H1 (cell line): ENCODE results near the gene ERVFRD-1. TPM values are rescaled to one million over a fixed set of nuclear protein-coding genes. Genes with fewer than 3 reads are reported as not detected.

Source experiments
- CTCF ChIA-PET: fragments of 300-600 bp; sonication (Branson Sonifier 250); formaldehyde crosslinking; loops from one replicate; lab custom pipeline; 2021; ENCODE audit not compliant: partially characterized antibody; lab: Charles Lee
- POLR2A ChIA-PET: fragments of 300-600 bp; sonication (Branson Sonifier 250); formaldehyde crosslinking; loops from one replicate; lab custom pipeline; 2021; ENCODE audit warnings: inconsistent platforms; ENCODE audit not compliant: partially characterized antibody; lab: Charles Lee
- DNase-seq, 2 experiments: peaks; one replicate each; pipeline versions ENCODE4 v3.0.0 to v3.0.0-alpha.2; 2010 to 2022; ENCODE audit warnings: low spot score in 2 of 2, low read depth in 1 of 2, mixed read lengths in 1 of 2
- FAIRE-seq: peaks from 2 replicates; lab custom pipeline; 2011; peaks lifted over from hg19 to GRCh38; lab: Jason Lieb, UNC
- H2AFZ ChIP-seq: 2 replicates; pipeline ENCODE4 v1.8.1; 2012; ENCODE audit warnings: low read length, inconsistent platforms
- H2AK5ac ChIP-seq: 2 replicates; pipeline ENCODE4 v1.6.1; 2013; ENCODE audit warnings: low read depth, low read length
- H2BK120ac ChIP-seq: replicated peaks from 2 replicates; pipeline ENCODE3; 2013; ENCODE audit warnings: low read depth, low read length, inconsistent platforms
- H2BK12ac ChIP-seq: 2 replicates; pipeline ENCODE4 v1.6.1; 2013; ENCODE audit warnings: low read depth, low read length
- H2BK15ac ChIP-seq: 2 replicates; pipeline ENCODE4 v1.6.1; 2013; ENCODE audit warnings: low read length
- H2BK20ac ChIP-seq: 2 replicates; pipeline ENCODE4 v1.6.1; 2013; ENCODE audit warnings: low read length
- H2BK5ac ChIP-seq: 2 replicates; pipeline ENCODE4 v1.6.1; 2013; ENCODE audit warnings: low read depth, low read length
- H3K14ac ChIP-seq: 2 replicates; pipeline ENCODE4 v1.6.1; 2013; ENCODE audit warnings: inconsistent platforms; ENCODE audit not compliant: insufficient read length
- H3K18ac ChIP-seq: 2 replicates; pipeline ENCODE4 v1.6.1; 2013; ENCODE audit warnings: low read length; ENCODE audit errors: extremely low read depth
- H3K23ac ChIP-seq: 2 replicates; pipeline ENCODE4 v1.6.1; 2013; ENCODE audit warnings: inconsistent platforms; ENCODE audit not compliant: insufficient read length
- H3K23me2 ChIP-seq: 2 replicates; pipeline ENCODE4 v1.6.1; 2013; ENCODE audit warnings: low read depth, low read length
- H3K27ac ChIP-seq: 2 replicates; pipeline ENCODE4 v1.6.1; 2011; ENCODE audit warnings: low read depth, low read length, inconsistent platforms
- H3K27me3 ChIP-seq, 4 experiments: replicated peaks in 1 of 4; 1 replicate in 1 of 4; 2 replicates in 3 of 4; pipeline versions ENCODE4 v1.6.1 to v1.8.1; 2011 to 2013; ENCODE audit warnings: low read length in 3 of 4, mild to moderate bottlenecking in 3 of 4, inconsistent platforms in 2 of 4, mixed read lengths in 2 of 4, moderate library complexity in 1 of 4; ENCODE audit not compliant: control insufficient read depth in 3 of 4, insufficient read depth in 3 of 4; ENCODE audit errors: extremely low read depth in 1 of 4
- H3K36me3 ChIP-seq, 4 experiments: 2 replicates each; pipeline versions ENCODE4 v1.6.1 to v1.8.1; 2011 to 2013; ENCODE audit warnings: mild to moderate bottlenecking in 4 of 4, low read length in 3 of 4, moderate library complexity in 2 of 4, control low read depth in 1 of 4, inconsistent platforms in 1 of 4; ENCODE audit not compliant: insufficient read depth in 4 of 4, control insufficient read depth in 2 of 4
- H3K4ac ChIP-seq: replicated peaks from 2 replicates; pipeline ENCODE3; 2013; ENCODE audit warnings: low read length, low read depth, mixed read lengths, inconsistent platforms; ENCODE audit not compliant: insufficient read length
- H3K4me1 ChIP-seq, 4 experiments: replicated peaks in 1 of 4; 1 replicate in 1 of 4; 2 replicates in 3 of 4; pipeline versions ENCODE4 v1.6.1 to v1.8.1; 2011 to 2013; ENCODE audit warnings: low read length in 3 of 4, inconsistent platforms in 2 of 4, mixed read lengths in 1 of 4; ENCODE audit not compliant: insufficient read depth in 4 of 4, control insufficient read depth in 3 of 4
- H3K4me2 ChIP-seq, 2 experiments: 2 replicates each; pipeline versions ENCODE4 v1.6.1 to v1.8.1; 2011 to 2013; ENCODE audit warnings: low read depth in 2 of 2, low read length in 2 of 2, control low read depth in 1 of 2, inconsistent platforms in 1 of 2, mild to moderate bottlenecking in 1 of 2; ENCODE audit not compliant: insufficient read depth in 1 of 2
- H3K4me3 ChIP-seq, 4 experiments: fragments of 200-600, 300-600 bp in 1 of 4; sonication (generic), shearing (Covaris generic), sonication (Bioruptor Twin) in 1 of 4; 2 replicates each; pipeline versions ENCODE4 v1.5.1 to v1.8.1; 2011 to 2016; ENCODE audit warnings: low read length in 4 of 4, low read depth in 3 of 4, control low read depth in 2 of 4, inconsistent platforms in 2 of 4, mild to moderate bottlenecking in 2 of 4, mixed read lengths in 1 of 4, moderate library complexity in 1 of 4; ENCODE audit not compliant: insufficient read depth in 2 of 4; ENCODE audit errors: extremely low read depth in 1 of 4
- H3K56ac ChIP-seq: replicated peaks from 2 replicates; pipeline ENCODE3; 2013; ENCODE audit warnings: low read depth, mild to moderate bottlenecking, mixed read lengths, low read length, inconsistent platforms; ENCODE audit not compliant: insufficient read length
- H3K79me1 ChIP-seq: 2 replicates; pipeline ENCODE4 v1.6.1; 2013; ENCODE audit warnings: low read depth, low read length, control low read depth
- H3K79me2 ChIP-seq, 2 experiments: 2 replicates each; pipeline versions ENCODE4 v1.6.1 to v1.8.1; 2012 to 2013; ENCODE audit warnings: low read length in 2 of 2, mild to moderate bottlenecking in 2 of 2, inconsistent platforms in 1 of 2; ENCODE audit not compliant: insufficient read depth in 2 of 2, control insufficient read depth in 1 of 2
- H3K9ac ChIP-seq, 4 experiments: replicated peaks in 1 of 4; 1 replicate in 1 of 4; 2 replicates in 3 of 4; pipeline versions ENCODE4 v1.6.1 to v1.8.1; 2011 to 2013; ENCODE audit warnings: low read depth in 3 of 4, low read length in 3 of 4, control low read depth in 2 of 4, mild to moderate bottlenecking in 2 of 4, moderate library complexity in 2 of 4, inconsistent platforms in 1 of 4; ENCODE audit errors: extremely low read depth in 1 of 4
- H3K9me3 ChIP-seq, 2 experiments: 2 replicates each; pipeline versions ENCODE4 v1.6.1 to v1.8.1; 2012 to 2013; ENCODE audit warnings: mild to moderate bottlenecking in 2 of 2, moderate library complexity in 2 of 2, control low read depth in 1 of 2, inconsistent platforms in 1 of 2, low read depth in 1 of 2, low read length in 1 of 2, mixed read lengths in 1 of 2; ENCODE audit not compliant: insufficient read depth in 2 of 2
- H4K20me1 ChIP-seq, 2 experiments: replicated peaks in 1 of 2; 2 replicates each; pipeline versions ENCODE3 to v1.8.1; 2011 to 2013; ENCODE audit warnings: inconsistent platforms in 2 of 2, low read length in 2 of 2, mild to moderate bottlenecking in 1 of 2; ENCODE audit not compliant: insufficient read depth in 2 of 2, control insufficient read depth in 1 of 2
- H4K5ac ChIP-seq: 2 replicates; pipeline ENCODE4 v1.6.1; 2013; ENCODE audit warnings: low read length, low read depth, mixed read lengths, inconsistent platforms; ENCODE audit not compliant: insufficient read length
- H4K8ac ChIP-seq: 2 replicates; pipeline ENCODE4 v1.8.0; 2013; ENCODE audit warnings: mild to moderate bottlenecking, moderate library complexity, low read length, inconsistent platforms; ENCODE audit not compliant: insufficient read depth; ENCODE audit errors: extremely low read depth
- H4K91ac ChIP-seq: replicated peaks from 2 replicates; pipeline ENCODE3; 2013; ENCODE audit warnings: low read length, mixed read lengths, inconsistent platforms; ENCODE audit not compliant: insufficient read length
- ATF2 ChIP-seq: IDR thresholded peaks from 2 replicates; pipeline ENCODE4 v1.6.1; 2012; ENCODE audit warnings: low read length, inconsistent platforms
- CREB1 ChIP-seq: IDR thresholded peaks from 2 replicates; pipeline ENCODE4 v1.6.1; 2012; ENCODE audit warnings: inconsistent platforms
- RNF2 ChIP-seq: fragments of 200-900, 300-1000 bp; sonication (generic); IDR thresholded peaks from 2 replicates; pipeline ENCODE4 v1.7.1; 2016; ENCODE audit warnings: borderline replicate concordance, low read depth, mild to moderate bottlenecking, antibody characterized with exemption, low read length; ENCODE audit not compliant: poor library complexity, severe bottlenecking; ENCODE audit errors: missing control alignments
- WGBS, 2 experiments: shearing (Covaris generic) in 1 of 2; methylation state at CpG; one replicate each; pipeline versions ENCODE4 v1.1.6 to v1.1.7; 2013 to 2015; ENCODE audit warnings: low lambda C conversion rate in 2 of 2, mixed read lengths in 2 of 2, inconsistent platforms in 1 of 2, low coverage in 1 of 2, missing lambda C conversion rate in 1 of 2; ENCODE audit not compliant: insufficient replicate concordance in 2 of 2, insufficient coverage in 1 of 2, insufficient read length in 1 of 2; ENCODE audit errors: extremely low coverage in 1 of 2, missing lambda C conversion rate in 1 of 2; 5-methylcytosine and 5-hydroxymethylcytosine counted together
- polyA plus RNA-seq, 7 experiments: library from polyadenylated mRNA; depleted of rRNA in 3 of 7; stranded (reverse) in 5 of 7; unstranded in 2 of 7; fragments of >200 nt in 5 of 7; fragments of 200-250 nt in 2 of 7; gene quantifications; 1 replicate in 5 of 7; 2 replicates in 1 of 7; 4 replicates in 1 of 7; pipeline versions ENCODE4 v1.2.1 to v1.2.3, GENCODE V29; 2011 to 2013; ENCODE audit warnings: missing spikeins in 2 of 7, mixed read lengths in 2 of 7
- total RNA-seq: library from RNA; stranded (reverse); fragmentation: NEBNext Ultra II Directional; extraction: Animal tissue kit (Norgen Biotek cat#: 25700); gene quantifications from 2 replicates; pipeline ENCODE4 v1.2.1, GENCODE V29; 2021

ERVFRD-1 gene
- total and polyA plus RNA-seq, 2 of the 8 experiments (the other 6 are each of a cell fraction or from before 2014, with no cell fraction given) = not detected

GRCh38 chr6:11129908-11130565, 18.5 kb upstream of the ERVFRD-1 start:
- H3K79me2 ChIP-seq = peaks cover 0 to 16% of the 10 kb centered on the region in 2 experiments; a peak in 1 of 4 replicates

More at GRCh38 chr6:11129908-11130565, 18.5 kb upstream of the ERVFRD-1 start:
- peaks cover 0 to 9% (median 3%) of the 10 kb centered on the region in 4 experiments; a peak in 4 of 7 replicates for H3K4me1 ChIP-seq
- WGBS, 2 experiments = 80% methylated on average over 1 of the region's 1 CpG; no CpG with 5 or more reads in 1 of the 2 experiments
- H2BK120ac ChIP-seq = no peak overlapping the region
- no peak for FAIRE-seq
- H4K8ac ChIP-seq = no peak overlapping the region
- no peak for TF ChIP-seq CREB1
- TF ChIP-seq RNF2 = no peak
- TF ChIP-seq ATF2 = no peak
- no peak overlapping the region for H2AFZ ChIP-seq
- H3K4me2 ChIP-seq = no peak overlapping the region
- H4K20me1 ChIP-seq = peaks cover 2 to 8% of the 10 kb centered on the region in 2 experiments
- H2BK5ac ChIP-seq = no peak overlapping the region
- H4K91ac ChIP-seq = no peak overlapping the region
- H3K23ac ChIP-seq = no peak overlapping the region
- no peak for DNase-seq
- peaks cover 0 to 7% (median 2%) of the 10 kb centered on the region in 4 experiments; a peak in 6 of 8 replicates for H3K36me3 ChIP-seq
- no peaks in the 10 kb centered on the region for H3K23me2 ChIP-seq
- no peak overlapping the region for H3K14ac ChIP-seq
- H3K18ac ChIP-seq = no peak overlapping the region
- H2BK20ac ChIP-seq = no peak overlapping the region
- H2BK12ac ChIP-seq = no peak overlapping the region
- H3K27ac ChIP-seq = no peak overlapping the region
- CTCF ChIA-PET = interaction anchor here (0.5 to 2.9 kb wide), 3 partner anchors 15 to 58 kb away, joined by 3 to 13 read pairs (median 3); no protein-coding TSS in a partner anchor
- H3K4ac ChIP-seq = no peak overlapping the region
- POLR2A ChIA-PET = no interaction called here
- no peaks in the 10 kb centered on the region for H3K9me3 ChIP-seq
- no peak overlapping the region for H4K5ac ChIP-seq
- no peaks in the 10 kb centered on the region for H3K27me3 ChIP-seq
- H3K79me1 ChIP-seq = peaks cover 5% of the 10 kb centered on the region
- H2BK15ac ChIP-seq = no peak overlapping the region
- no peak overlapping the region for H3K56ac ChIP-seq
- no peak overlapping the region for H2AK5ac ChIP-seq
- H3K9ac ChIP-seq = no peak overlapping the region
- no peak overlapping the region for H3K4me3 ChIP-seq
